Right atrium auricular region (tissue), 2 donors: ENCODE measurements around the gene PDE4A. TPM values are rescaled to one million over a fixed set of nuclear protein-coding genes. Genes with fewer than 3 reads are reported as not detected.

Experiments used
- DNase-seq: peaks from one replicate; pipeline ENCODE4 v3.0.0-alpha.2; 2019; ENCODE audit warnings: low spot score
- H3K27ac ChIP-seq, 2 donors: fragments of 200-600 bp; sonication (generic); 1 replicate in 1 of 2; 2 replicates in 1 of 2; pipeline ENCODE4 v1.5.1; 2016 to 2019
- H3K27me3 ChIP-seq, 2 donors: fragments of 200-600 bp; sonication (generic); one replicate each; pipeline versions ENCODE4 v1.5.1 to v1.6.0; 2017 to 2019
- H3K36me3 ChIP-seq: fragments of 200-600 bp; sonication (generic); one replicate; pipeline ENCODE4 v1.5.1; 2016
- H3K4me1 ChIP-seq, 2 donors: fragments of 200-600 bp; sonication (generic); one replicate each; pipeline versions ENCODE4 v1.5.1 to v1.6.0; 2017 to 2019
- H3K4me3 ChIP-seq, 2 donors: fragments of 200-600 bp; sonication (generic); 1 replicate in 1 of 2; 2 replicates in 1 of 2; pipeline ENCODE4 v1.5.1; 2017 to 2019; ENCODE audit warnings: mild to moderate bottlenecking in 1 of 2, moderate library complexity in 1 of 2
- H3K9me3 ChIP-seq, 2 donors: fragments of 200-600 bp; sonication (generic); one replicate each; pipeline ENCODE4 v1.5.1; 2019
- total RNA-seq, 2 donors: library from RNA; depleted of rRNA; stranded (reverse); fragments of >200 nt; gene quantifications; one replicate each; pipeline ENCODE4 v1.1.0, GENCODE V29; 2016
- TF ChIP-seq, protein P1 (sequence below), 2 donors: fragments of 200-600 bp; sonication (generic); IDR thresholded peaks; one replicate each; pipeline ENCODE4 v1.5.1; 2019; ENCODE audit warnings: antibody characterized with exemption in 2 of 2

PDE4A gene
- total RNA-seq, 2 donors from 2014 or later = 9.4 to 9.9 TPM

DNA sequence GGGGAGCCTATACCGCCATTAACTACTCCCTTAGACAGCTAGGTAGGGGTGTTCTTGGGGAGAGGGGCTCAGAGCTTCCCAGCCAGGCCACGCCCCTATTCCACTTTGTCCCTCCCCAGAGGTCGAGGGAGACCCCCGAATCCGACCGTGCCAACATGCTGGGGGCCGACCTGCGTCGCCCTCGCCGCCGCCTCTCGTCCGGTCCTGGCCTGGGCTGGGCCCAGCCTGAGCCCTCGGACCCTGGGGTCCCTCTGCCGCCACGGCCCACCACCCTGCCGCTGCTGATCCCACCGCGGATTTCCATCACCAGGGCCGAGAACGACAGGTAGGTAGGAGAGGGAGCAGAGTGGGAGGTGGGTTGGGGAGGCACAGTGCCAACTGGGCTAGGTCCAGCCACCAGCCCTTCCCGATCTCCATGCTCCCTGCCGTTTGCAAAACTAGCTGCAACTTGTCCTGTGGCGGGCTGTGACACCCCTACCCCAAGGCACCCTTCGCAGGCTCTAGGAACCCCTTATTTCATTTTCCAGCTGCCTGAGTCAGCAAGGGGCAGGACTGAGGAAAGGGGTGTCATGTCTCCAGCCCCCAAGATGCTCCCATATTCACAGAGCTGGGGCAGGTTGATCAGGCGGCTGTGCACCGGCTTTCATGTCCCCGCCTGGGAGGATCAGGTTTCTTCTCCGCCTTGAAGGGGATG is 2.6 kb upstream of the PDE4A start:
- H3K27me3 ChIP-seq = peaks cover 23 to 56% of the 10 kb centered on the region in 2 donors
- H3K4me1 ChIP-seq = peaks cover 0 to 54% of the 10 kb centered on the region in 2 donors
- no peaks in the 10 kb centered on the region for H3K36me3 ChIP-seq
- no peak overlapping the region for H3K27ac ChIP-seq
- DNase-seq = no peak
- no peaks in the 10 kb centered on the region for H3K9me3 ChIP-seq
- TF ChIP-seq, protein P1, sequence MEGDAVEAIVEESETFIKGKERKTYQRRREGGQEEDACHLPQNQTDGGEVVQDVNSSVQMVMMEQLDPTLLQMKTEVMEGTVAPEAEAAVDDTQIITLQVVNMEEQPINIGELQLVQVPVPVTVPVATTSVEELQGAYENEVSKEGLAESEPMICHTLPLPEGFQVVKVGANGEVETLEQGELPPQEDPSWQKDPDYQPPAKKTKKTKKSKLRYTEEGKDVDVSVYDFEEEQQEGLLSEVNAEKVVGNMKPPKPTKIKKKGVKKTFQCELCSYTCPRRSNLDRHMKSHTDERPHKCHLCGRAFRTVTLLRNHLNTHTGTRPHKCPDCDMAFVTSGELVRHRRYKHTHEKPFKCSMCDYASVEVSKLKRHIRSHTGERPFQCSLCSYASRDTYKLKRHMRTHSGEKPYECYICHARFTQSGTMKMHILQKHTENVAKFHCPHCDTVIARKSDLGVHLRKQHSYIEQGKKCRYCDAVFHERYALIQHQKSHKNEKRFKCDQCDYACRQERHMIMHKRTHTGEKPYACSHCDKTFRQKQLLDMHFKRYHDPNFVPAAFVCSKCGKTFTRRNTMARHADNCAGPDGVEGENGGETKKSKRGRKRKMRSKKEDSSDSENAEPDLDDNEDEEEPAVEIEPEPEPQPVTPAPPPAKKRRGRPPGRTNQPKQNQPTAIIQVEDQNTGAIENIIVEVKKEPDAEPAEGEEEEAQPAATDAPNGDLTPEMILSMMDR (IDR thresholded peaks at IDR 0.05) = no peak
- H3K4me3 ChIP-seq = no peak overlapping the region

DNA sequence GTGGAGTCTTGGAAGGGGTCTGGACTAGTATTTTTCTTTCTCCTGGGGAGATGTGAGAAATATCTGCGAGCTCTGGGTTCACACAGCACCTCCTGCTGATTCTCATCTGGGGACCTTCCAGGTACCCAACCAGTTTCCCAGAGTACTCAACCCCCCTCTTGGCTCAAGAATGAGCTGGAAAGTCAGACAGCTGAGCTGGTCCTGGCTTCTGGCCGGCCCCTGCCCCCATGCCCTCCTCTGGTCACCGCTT is 2.2 kb upstream of the PDE4A start:
- DNase-seq = no peak
- no peak overlapping the region for H3K4me3 ChIP-seq
- peaks cover 0 to 54% of the 10 kb centered on the region in 2 donors for H3K4me1 ChIP-seq
- H3K36me3 ChIP-seq = no peaks in the 10 kb centered on the region
- H3K27me3 ChIP-seq = peaks cover 23 to 59% of the 10 kb centered on the region in 2 donors
- TF ChIP-seq, protein P1 (IDR thresholded peaks at IDR 0.05) = no peak
- H3K27ac ChIP-seq = no peak overlapping the region
- no peaks in the 10 kb centered on the region for H3K9me3 ChIP-seq

DNA sequence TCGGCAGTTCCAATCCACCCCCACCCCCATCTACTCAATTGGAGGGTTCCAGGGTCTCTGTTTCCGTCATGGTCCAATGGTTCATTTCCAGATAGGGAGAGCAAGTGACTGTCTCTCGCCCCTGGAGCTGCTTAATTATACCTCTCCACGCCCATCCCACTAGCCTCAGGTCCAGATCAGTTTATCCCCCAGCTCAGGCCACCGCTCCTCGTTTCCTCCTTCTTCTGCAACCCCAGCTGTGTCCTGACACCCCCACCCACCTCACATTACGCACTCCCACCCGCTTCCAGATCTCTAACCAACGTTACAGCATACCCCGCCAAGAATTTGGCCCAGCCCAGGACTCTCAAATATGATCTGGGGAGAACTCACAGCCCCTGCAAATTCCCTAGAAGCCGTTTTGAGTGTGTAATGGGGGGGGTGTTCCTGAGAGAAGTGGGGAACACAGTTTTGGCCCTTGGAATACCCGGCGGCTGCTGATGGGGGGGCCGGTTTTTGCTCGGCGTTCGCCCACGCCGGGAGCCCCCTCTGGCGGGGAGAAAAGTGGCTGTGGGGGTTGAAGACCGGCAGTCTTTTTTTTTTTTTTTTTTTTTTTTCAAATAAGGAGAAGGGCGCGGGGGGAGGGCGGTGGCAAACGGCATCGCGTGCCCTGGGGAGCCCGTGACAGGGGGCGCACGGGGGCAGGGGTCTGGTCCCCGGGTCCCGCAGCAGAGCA is 1.7 kb upstream of the PDE4A start:
- H3K27me3 ChIP-seq = peaks cover 23 to 64% of the 10 kb centered on the region in 2 donors
- H3K4me3 ChIP-seq = peak overlapping the region in 1 of 2 donors; percentile 31
- H3K9me3 ChIP-seq = no peaks in the 10 kb centered on the region
- TF ChIP-seq, protein P1 (IDR thresholded peaks at IDR 0.05) = no peak
- DNase-seq = no peak
- H3K36me3 ChIP-seq = no peaks in the 10 kb centered on the region
- no peak overlapping the region for H3K27ac ChIP-seq
- peaks cover 0 to 54% of the 10 kb centered on the region in 2 donors for H3K4me1 ChIP-seq

DNA sequence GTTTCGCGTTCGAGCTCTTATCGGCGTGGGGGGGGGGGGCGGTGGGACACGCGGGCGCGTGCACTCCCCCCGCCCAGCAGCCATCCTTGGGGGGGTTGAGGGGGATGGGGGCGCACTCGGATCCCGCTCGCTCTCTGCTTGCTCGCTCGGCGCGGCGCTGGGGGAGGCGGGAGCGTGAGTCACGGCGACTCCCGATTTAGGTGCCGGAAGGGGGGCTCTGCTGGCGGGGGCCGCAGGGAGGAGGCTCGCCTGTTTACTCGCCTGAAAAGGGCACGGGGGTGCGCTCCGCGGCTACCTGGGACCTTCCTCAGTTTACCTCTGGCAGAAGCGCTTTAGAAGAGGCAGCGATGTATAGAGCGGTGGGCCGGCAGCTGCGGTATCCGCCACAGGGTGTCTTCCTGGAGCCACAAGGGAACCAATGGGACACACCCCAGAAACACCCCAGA is 1.1 kb upstream of the PDE4A start:
- peak overlapping the region in 1 of 2 donors; percentile 31 for H3K4me3 ChIP-seq
- TF ChIP-seq, protein P1 (IDR thresholded peaks at IDR 0.05) = no peak
- peaks cover 0 to 59% of the 10 kb centered on the region in 2 donors for H3K4me1 ChIP-seq
- no peaks in the 10 kb centered on the region for H3K9me3 ChIP-seq
- no peak overlapping the region for H3K27ac ChIP-seq
- no peak for DNase-seq
- peaks cover 23 to 69% of the 10 kb centered on the region in 2 donors for H3K27me3 ChIP-seq
- H3K36me3 ChIP-seq = no peaks in the 10 kb centered on the region

DNA sequence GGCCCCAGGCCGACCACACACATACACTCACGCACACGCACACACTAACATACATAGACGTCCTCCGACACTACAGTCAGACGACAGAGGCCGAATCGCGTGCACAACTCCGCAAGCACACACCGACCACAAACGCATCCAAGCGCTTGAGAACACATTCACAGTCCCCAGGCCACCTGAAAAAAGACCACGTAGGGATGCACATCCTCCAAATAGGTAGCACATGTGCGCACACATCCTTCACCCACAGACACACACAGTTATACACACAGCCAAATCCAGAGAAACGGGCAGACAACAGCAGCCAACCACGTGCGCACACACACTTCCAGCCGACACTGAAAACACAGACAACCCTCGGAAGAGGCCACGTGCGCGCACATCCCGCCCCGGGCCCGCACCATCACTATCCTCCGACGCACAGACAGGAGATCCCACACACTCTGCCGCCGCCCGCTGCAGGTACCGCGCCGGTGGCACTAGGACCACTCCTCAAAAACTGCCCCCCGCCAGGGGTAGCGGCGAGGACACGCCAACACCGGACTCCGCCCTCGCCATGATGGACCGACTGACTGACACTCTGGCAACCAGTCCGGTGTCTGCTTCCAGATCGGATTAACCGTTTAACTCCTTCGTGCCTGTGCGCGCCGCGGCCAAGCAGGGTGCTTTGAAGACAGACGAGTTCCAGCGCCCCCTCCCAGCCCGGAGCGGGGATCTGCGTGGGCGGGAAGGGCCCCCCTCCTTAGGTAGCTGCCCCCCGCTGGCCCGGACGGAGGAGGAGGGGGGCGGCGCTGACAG is 493 bp upstream of the PDE4A start:
- Histone ChIP-seq H3K27ac (no peak overlapping the region), H3K4me3 (peak overlapping the region in 1 of 2 donors; percentile 33), H3K9me3 (no peaks in the 10 kb centered on the region), H3K27me3 (peaks cover 23 to 69% of the 10 kb centered on the region in 2 donors), H3K4me1 (peaks cover 0 to 65% of the 10 kb centered on the region in 2 donors), H3K36me3 (no peaks in the 10 kb centered on the region)
- no peak for DNase-seq
- TF ChIP-seq, protein P1 (IDR thresholded peaks at IDR 0.05) = no peak
